Osteoblast (primary cell): ENCODE measurements around the gene ADAMTS10. TPM values are rescaled to one million over a fixed set of nuclear protein-coding genes. Genes with fewer than 3 reads are reported as not detected.
A peak's percentile ranks its signal among the peaks of the same experiment; 100 is the strongest.

ENCODE experiments used
- DNase-seq: peaks from one replicate; pipeline ENCODE4 v3.0.0; 2011; ENCODE audit warnings: low spot score, mixed read lengths; ENCODE audit not compliant: insufficient read length; ENCODE audit errors: missing footprints
- H2AFZ ChIP-seq: 2 replicates; pipeline ENCODE4 v1.6.0; 2011; ENCODE audit warnings: mild to moderate bottlenecking, low read length
- H3K27ac ChIP-seq: 2 replicates; pipeline ENCODE4 v1.5.1; 2011; ENCODE audit warnings: mild to moderate bottlenecking, low read depth, low read length, moderate library complexity
- H3K27me3 ChIP-seq: 2 replicates; pipeline ENCODE4 v1.6.0; 2012; ENCODE audit warnings: mild to moderate bottlenecking, control low read depth, inconsistent platforms, low read length, moderate library complexity; ENCODE audit not compliant: insufficient read depth
- H3K36me3 ChIP-seq: 2 replicates; pipeline ENCODE4 v1.5.1; 2011; ENCODE audit warnings: mild to moderate bottlenecking, low read length, control low read depth, moderate library complexity; ENCODE audit not compliant: insufficient read depth
- H3K4me1 ChIP-seq: 2 replicates; pipeline ENCODE4 v1.5.1; 2011; ENCODE audit warnings: mild to moderate bottlenecking, low read length, control low read depth, moderate library complexity; ENCODE audit not compliant: insufficient read depth
- H3K4me2 ChIP-seq: 2 replicates; pipeline ENCODE4 v1.6.0; 2011; ENCODE audit warnings: mild to moderate bottlenecking, low read length; ENCODE audit not compliant: insufficient read depth
- H3K4me3 ChIP-seq: fragments of 200-600 bp; sonication (generic); 3 replicates; pipeline ENCODE4 v1.5.1; 2012; ENCODE audit warnings: mild to moderate bottlenecking, low read length, inconsistent platforms; ENCODE audit not compliant: insufficient read depth
- H3K79me2 ChIP-seq: 2 replicates; pipeline ENCODE4 v1.6.0; 2012; ENCODE audit warnings: mild to moderate bottlenecking, low read length, control low read depth, inconsistent platforms; ENCODE audit not compliant: insufficient read depth
- H3K9me3 ChIP-seq: 2 replicates; pipeline ENCODE4 v1.5.1; 2011; ENCODE audit warnings: low read depth, low read length, control low read depth
- H4K20me1 ChIP-seq: 2 replicates; pipeline ENCODE4 v1.6.0; 2012; ENCODE audit warnings: mild to moderate bottlenecking, low read length, control low read depth; ENCODE audit not compliant: insufficient read depth
- CTCF ChIP-seq: IDR thresholded peaks from 2 replicates; pipeline ENCODE4 v1.5.1; 2011; ENCODE audit warnings: mild to moderate bottlenecking, low read depth, low read length, moderate library complexity; ENCODE audit errors: extremely low read depth
- total RNA-seq: library from RNA; depleted of rRNA; stranded (reverse); fragments of >200 nt; gene quantifications from 2 replicates; pipeline ENCODE4 v1.2.3, GENCODE V29; 2012

ADAMTS10 gene
- total RNA-seq = 49.6 and 56.3 TPM in 2 replicates

DNA sequence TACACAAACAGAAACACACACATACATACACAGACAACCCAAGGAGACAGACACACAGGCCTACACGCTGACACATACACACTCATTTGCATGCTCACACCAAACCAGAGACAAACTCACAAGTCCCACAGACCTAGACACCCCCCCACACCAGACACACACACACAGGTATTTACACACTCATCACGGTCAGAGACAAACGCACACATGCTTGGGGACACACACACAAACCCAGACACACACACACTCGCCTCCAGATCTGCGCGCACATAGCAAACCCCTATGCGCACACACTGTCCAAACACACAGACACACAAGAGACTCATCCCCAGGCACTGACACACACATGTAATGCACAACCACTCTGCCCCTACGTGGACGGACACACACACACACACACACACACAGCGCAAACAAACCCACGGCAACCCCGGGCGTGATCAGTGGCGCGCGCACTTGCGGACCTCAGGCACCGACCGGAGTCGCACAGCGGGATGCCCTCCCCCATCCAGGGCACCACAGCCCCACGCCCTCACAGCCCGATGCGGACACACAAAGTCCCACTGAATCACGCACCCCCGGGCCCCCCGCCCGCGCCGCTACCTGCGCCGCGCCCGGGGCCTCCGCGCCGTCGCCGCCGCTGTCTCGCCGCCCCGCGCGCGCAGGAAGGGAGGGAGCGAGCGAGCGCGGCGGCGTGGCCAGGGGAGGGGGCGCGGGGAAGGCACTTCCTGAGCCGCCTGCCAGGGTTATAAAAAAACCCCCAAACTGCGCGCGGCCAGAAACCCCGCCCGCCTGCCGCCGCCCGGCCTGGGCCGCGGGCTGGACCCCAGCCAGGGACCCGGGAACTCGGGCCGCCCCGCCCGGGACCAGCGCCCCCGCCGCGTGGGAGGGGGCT, at the start of gene ADAMTS10:
TSS of gene ADAMTS10 (minus strand) at position 675 of the 895 bp plus-strand sequence. CDS start 5,005 bp downstream, outside the sequence.
- Histone ChIP-seq H3K9me3 (no peaks in the 10 kb centered on the region), H3K79me2 (no peaks in the 10 kb centered on the region), H3K27ac (peak within 1 kb of the TSS; percentile 35), H3K4me3 (peak within 1 kb of the TSS; percentile 85), H3K4me1 (peaks cover 26% of the 10 kb centered on the region), H3K36me3 (no peaks in the 10 kb centered on the region), H4K20me1 (peaks cover 5% of the 10 kb centered on the region), H3K4me2 (peak within 1 kb of the TSS; percentile 90), H3K27me3 (no peaks in the 10 kb centered on the region), H2AFZ (peak within 1 kb of the TSS; percentile 85)
- DNase-seq = peak; percentile 89
- TF ChIP-seq CTCF = no peak

DNA sequence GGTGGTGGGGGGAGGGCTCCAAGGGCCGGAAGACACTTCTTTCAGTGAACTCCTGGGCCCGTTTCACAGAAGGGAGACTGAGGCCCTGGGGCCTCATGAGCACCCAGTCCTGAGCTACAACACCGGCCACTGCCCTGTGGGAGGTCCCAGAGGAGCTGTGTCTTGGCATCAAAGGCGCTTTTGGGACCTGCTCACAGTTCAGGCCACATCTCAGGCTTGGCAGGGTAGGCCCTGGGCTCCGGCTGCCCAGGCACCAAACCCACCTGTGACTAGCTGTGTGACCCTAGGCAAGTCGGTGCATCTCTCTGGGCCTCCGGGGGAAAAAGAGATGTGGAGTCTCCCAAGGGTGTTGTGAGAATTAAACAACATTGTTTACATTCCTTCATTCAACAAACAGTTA, 49.4 kb upstream of the ADAMTS10 start:
- no peak for TF ChIP-seq CTCF
- Histone ChIP-seq H3K27ac (no peak overlapping the region), H3K27me3 (no peaks in the 10 kb centered on the region), H3K36me3 (no peaks in the 10 kb centered on the region), H3K4me2 (no peak overlapping the region), H4K20me1 (no peaks in the 10 kb centered on the region), H2AFZ (no peak overlapping the region), H3K79me2 (no peaks in the 10 kb centered on the region), H3K4me3 (no peak overlapping the region), H3K4me1 (no peaks in the 10 kb centered on the region), H3K9me3 (no peaks in the 10 kb centered on the region)
- no peak for DNase-seq

DNA sequence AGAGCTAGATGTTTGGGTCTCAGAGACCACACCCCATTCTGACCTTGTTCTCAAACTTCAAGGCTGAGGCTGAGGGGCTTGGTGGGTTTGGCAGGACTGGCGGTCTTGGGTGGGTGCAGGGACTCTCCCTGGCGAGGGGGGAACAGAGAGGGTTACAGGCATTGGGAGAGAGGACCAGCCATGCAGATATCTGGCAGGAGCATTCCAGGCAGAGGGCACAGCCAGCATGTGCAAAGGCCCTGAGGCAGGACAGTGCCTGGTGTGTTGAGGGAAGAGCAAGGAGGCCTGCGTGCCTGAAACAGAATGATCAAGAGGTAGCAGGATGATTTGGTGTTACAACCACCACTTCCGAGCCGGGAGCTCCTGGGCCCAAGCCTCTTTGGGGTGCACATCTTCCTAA, 47.4 kb upstream of the ADAMTS10 start:
- no peak for DNase-seq
- Histone ChIP-seq H2AFZ (no peak overlapping the region), H3K4me1 (no peaks in the 10 kb centered on the region), H3K79me2 (no peaks in the 10 kb centered on the region), H3K27ac (no peak overlapping the region), H3K4me2 (no peak overlapping the region), H3K36me3 (no peaks in the 10 kb centered on the region), H4K20me1 (no peaks in the 10 kb centered on the region), H3K9me3 (no peaks in the 10 kb centered on the region), H3K27me3 (no peaks in the 10 kb centered on the region), H3K4me3 (no peak overlapping the region)
- TF ChIP-seq CTCF = no peak

- H3K4me3 ChIP-seq = no peak overlapping the region
- no peak for DNase-seq
- H3K4me1 ChIP-seq = no peaks in the 10 kb centered on the region
- no peak overlapping the region for H3K4me2 ChIP-seq
- H2AFZ ChIP-seq = no peak overlapping the region
- no peak for TF ChIP-seq CTCF
- H3K9me3 ChIP-seq = no peaks in the 10 kb centered on the region
- H3K79me2 ChIP-seq = no peaks in the 10 kb centered on the region
- H4K20me1 ChIP-seq = no peaks in the 10 kb centered on the region
- no peak overlapping the region for H3K27ac ChIP-seq
- no peaks in the 10 kb centered on the region for H3K36me3 ChIP-seq
- peaks cover 4% of the 10 kb centered on the region for H3K27me3 ChIP-seq
Measured at GRCh38 chr19:8655340-8655709, 44.8 kb upstream of the ADAMTS10 start.
